Smooth muscle cell (in vitro differentiated cells): Measurements from ENCODE around the gene ABCC1. TPM values are rescaled to one million over a fixed set of nuclear protein-coding genes. Genes with fewer than 3 reads are reported as not detected.

Experiments
- DNase-seq: peaks from one replicate; lab custom pipeline; 2025; ENCODE audit not compliant: unreplicated experiment; lab: John Stamatoyannopoulos, UW
- H2AFZ ChIP-seq: fragments of 200-600 bp; sonication (generic); 2 replicates; pipeline ENCODE4 v1.6.0; 2016; ENCODE audit warnings: antibody characterized with exemption, low read depth, mild to moderate bottlenecking
- H3F3A ChIP-seq: fragments of 200-600 bp; sonication (generic); 2 replicates; pipeline ENCODE4 v1.6.0; 2017; ENCODE audit warnings: antibody characterized with exemption, low read depth
- H3K27ac ChIP-seq: fragments of 200-600 bp; sonication (generic); 2 replicates; pipeline ENCODE4 v1.5.1; 2016; ENCODE audit warnings: low read depth, mild to moderate bottlenecking
- H3K27me3 ChIP-seq: fragments of 200-600 bp; sonication (generic); 2 replicates; pipeline ENCODE4 v1.6.1; 2016; ENCODE audit warnings: low read depth, mild to moderate bottlenecking
- H3K36me3 ChIP-seq: fragments of 200-600 bp; sonication (generic); 2 replicates; pipeline ENCODE4 v1.5.1; 2016; ENCODE audit warnings: low read depth
- H3K4me1 ChIP-seq: fragments of 200-600 bp; sonication (generic); 2 replicates; pipeline ENCODE4 v1.5.1; 2016; ENCODE audit warnings: low read depth
- H3K4me2 ChIP-seq: fragments of 200-600 bp; sonication (generic); 2 replicates; pipeline ENCODE4 v1.6.0; 2016; ENCODE audit warnings: mild to moderate bottlenecking
- H3K4me3 ChIP-seq: fragments of 200-600 bp; sonication (generic); 2 replicates; pipeline ENCODE4 v1.5.1; 2016; ENCODE audit warnings: mild to moderate bottlenecking
- H3K79me2 ChIP-seq: fragments of 200-600 bp; sonication (generic); 2 replicates; pipeline ENCODE4 v1.6.0; 2016; ENCODE audit warnings: low read depth, mild to moderate bottlenecking
- H3K9ac ChIP-seq: fragments of 200-600 bp; sonication (generic); 2 replicates; pipeline ENCODE4 v1.6.0; 2016; ENCODE audit warnings: low read depth
- H3K9me3 ChIP-seq: fragments of 200-600 bp; sonication (generic); replicated peaks from 2 replicates; pipeline ENCODE4 v1.5.1; 2016; ENCODE audit warnings: low read depth
- H4K20me1 ChIP-seq: fragments of 200-600 bp; sonication (generic); 2 replicates; pipeline ENCODE4 v1.6.0; 2016; ENCODE audit warnings: low read depth
- CTCF ChIP-seq: fragments of 200-600 bp; sonication (generic); IDR thresholded peaks from 2 replicates; pipeline ENCODE4 v1.5.1; 2017; ENCODE audit warnings: borderline replicate concordance, mild to moderate bottlenecking, antibody characterized with exemption; ENCODE audit not compliant: insufficient read depth, poor library complexity, severe bottlenecking
- WGBS: methylation state at CpG from one replicate; pipeline ENCODE4 v1.1.7; 2016; ENCODE audit warnings: low lambda C conversion rate; 5-methylcytosine and 5-hydroxymethylcytosine counted together
- polyA plus RNA-seq: library from polyadenylated mRNA; unstranded; fragments of >200 nt; fragmentation: Nextera tagmentation; extraction: Ambion mirVana; gene quantifications from 2 replicates; pipeline ENCODE4 v1.2.1, GENCODE V29; 2016
- total RNA-seq: library from RNA; depleted of rRNA; stranded (reverse); fragments of >200 nt; gene quantifications from 2 replicates; pipeline ENCODE4 v1.2.3, GENCODE V29; 2014

The ABCC1 gene
- total and polyA plus RNA-seq, 2 experiments from 2014 or later: 10.2 to 22.7 TPM

- Histone ChIP-seq H3K4me3 (no peak overlapping the region), H3K9me3 (no peaks in the 10 kb centered on the region), H3K9ac (no peak overlapping the region), H3K36me3 (no peaks in the 10 kb centered on the region), H3K79me2 (peaks cover 57% of the 10 kb centered on the region), H4K20me1 (peaks cover 94% of the 10 kb centered on the region), H3K27ac (no peak overlapping the region), H3F3A (no peaks in the 10 kb centered on the region), H3K27me3 (no peaks in the 10 kb centered on the region), H3K4me2 (no peak overlapping the region), H3K4me1 (peaks cover 7% of the 10 kb centered on the region), H2AFZ (no peak overlapping the region)
- 87% methylated on average over 5 of the region's 5 CpGs for WGBS
- DNase-seq: no peak
- no peak for TF ChIP-seq CTCF
Measured at GRCh38 chr16:15961060-15961511, 11.7 kb downstream of the ABCC1 start.

- Histone ChIP-seq H2AFZ (no peak overlapping the region), H4K20me1 (peaks cover 94% of the 10 kb centered on the region), H3K36me3 (no peaks in the 10 kb centered on the region), H3K27ac (no peak overlapping the region), H3F3A (no peaks in the 10 kb centered on the region), H3K4me3 (no peak overlapping the region), H3K9me3 (no peaks in the 10 kb centered on the region), H3K4me2 (no peak overlapping the region), H3K27me3 (no peaks in the 10 kb centered on the region), H3K79me2 (peaks cover 53% of the 10 kb centered on the region), H3K4me1 (peaks cover 7% of the 10 kb centered on the region), H3K9ac (no peak overlapping the region)
- no peak for DNase-seq
- WGBS: 95% methylated on average over 4 of the region's 4 CpGs
- TF ChIP-seq CTCF: no peak
Measured at GRCh38 chr16:15961571-15962090, 12.2 kb downstream of the ABCC1 start.

- TF ChIP-seq CTCF: no peak
- DNase-seq: no peak
- H3F3A ChIP-seq: no peaks in the 10 kb centered on the region
- H3K4me2 ChIP-seq: no peak overlapping the region
- 90% methylated on average over 5 of the region's 5 CpGs for WGBS
- no peak overlapping the region for H2AFZ ChIP-seq
- no peak overlapping the region for H3K9ac ChIP-seq
- no peak overlapping the region for H3K27ac ChIP-seq
- no peak overlapping the region for H3K4me3 ChIP-seq
- H3K79me2 ChIP-seq: peaks cover 45% of the 10 kb centered on the region
- no peaks in the 10 kb centered on the region for H3K27me3 ChIP-seq
- peaks cover 5% of the 10 kb centered on the region for H3K4me1 ChIP-seq
- H3K36me3 ChIP-seq: no peaks in the 10 kb centered on the region
- H3K9me3 ChIP-seq: no peaks in the 10 kb centered on the region
- peaks cover 90% of the 10 kb centered on the region for H4K20me1 ChIP-seq
Measured at GRCh38 chr16:15963307-15963910, 14.0 kb downstream of the ABCC1 start.

- Histone ChIP-seq H3K79me2 (peaks cover 47% of the 10 kb centered on the region), H3K36me3 (no peaks in the 10 kb centered on the region), H3K4me3 (no peak overlapping the region), H3K4me1 (no peaks in the 10 kb centered on the region), H3K9me3 (no peaks in the 10 kb centered on the region), H3K27me3 (no peaks in the 10 kb centered on the region), H2AFZ (no peak overlapping the region), H4K20me1 (peaks cover 60% of the 10 kb centered on the region), H3K27ac (no peak overlapping the region), H3F3A (no peaks in the 10 kb centered on the region), H3K9ac (no peak overlapping the region), H3K4me2 (no peak overlapping the region)
- TF ChIP-seq CTCF: no peak
- no peak for DNase-seq
- 67% methylated on average over 5 of the region's 5 CpGs for WGBS
Measured at GRCh38 chr16:15966420-15966819, 17.0 kb downstream of the ABCC1 start.
